Lung (tissue), 12 donors: ENCODE results near the gene DYNC1LI2. TPM values are rescaled to one million over a fixed set of nuclear protein-coding genes. Genes with fewer than 3 reads are reported as not detected.

ENCODE experiments used
- ATAC-seq: fragments of 200-7000 bp; cut with Tn5 transposase; one replicate; pipeline ENCODE4 v1.9.1; 2020; ENCODE audit warnings: moderate number of reproducible peaks; ENCODE audit not compliant: insufficient read depth, low FRiP score
- DNase-seq, 3 donors: peaks; one replicate each; pipeline ENCODE4 v3.0.0-alpha.2; 2013 to 2017
- H3K27ac ChIP-seq, 2 donors: one replicate each; pipeline ENCODE4 v1.5.1; 2013; ENCODE audit warnings: mild to moderate bottlenecking in 2 of 2, moderate library complexity in 2 of 2, control low read depth in 1 of 2, inconsistent platforms in 1 of 2, low read depth in 1 of 2, low read length in 1 of 2
- H3K27me3 ChIP-seq, 3 donors: one replicate each; pipeline ENCODE4 v1.5.1; 2013; ENCODE audit warnings: low read length in 2 of 3; ENCODE audit not compliant: control insufficient read depth in 3 of 3, insufficient read depth in 3 of 3
- H3K36me3 ChIP-seq, 4 donors: one replicate each; pipeline ENCODE4 v1.5.1; 2013; ENCODE audit warnings: low read length in 4 of 4, mild to moderate bottlenecking in 1 of 4, moderate library complexity in 1 of 4; ENCODE audit not compliant: control insufficient read depth in 4 of 4, insufficient read depth in 4 of 4
- H3K4me1 ChIP-seq, 5 donors: one replicate each; pipeline ENCODE4 v1.5.1; 2013; ENCODE audit warnings: low read length in 5 of 5, mild to moderate bottlenecking in 2 of 5, moderate library complexity in 1 of 5; ENCODE audit not compliant: control insufficient read depth in 5 of 5, insufficient read depth in 5 of 5
- H3K4me3 ChIP-seq: one replicate; pipeline ENCODE4 v1.5.1; 2013; ENCODE audit warnings: mild to moderate bottlenecking, control low read depth, moderate library complexity
- H3K9ac ChIP-seq, 2 donors: one replicate each; pipeline ENCODE4 v1.5.1; 2013; ENCODE audit warnings: low read length in 2 of 2, control low read depth in 1 of 2; ENCODE audit not compliant: insufficient read depth in 1 of 2
- H3K9me3 ChIP-seq, 4 donors: one replicate each; pipeline ENCODE4 v1.5.1; 2013; ENCODE audit warnings: low read length in 3 of 4, mild to moderate bottlenecking in 1 of 4, moderate library complexity in 1 of 4; ENCODE audit not compliant: control insufficient read depth in 4 of 4, insufficient read depth in 3 of 4
- CTCF ChIP-seq: IDR thresholded peaks from 2 replicates; pipeline ENCODE4 v1.5.1; 2012; ENCODE audit warnings: mild to moderate bottlenecking; ENCODE audit errors: control extremely low read depth, extremely low read depth
- WGBS, 2 donors: extraction: QIAGEN DNeasy Blood & Tissue Kit; methylation state at CpG; one replicate each; pipeline ENCODE4 v1.1.7; 2013; 5-methylcytosine and 5-hydroxymethylcytosine counted together
- polyA plus RNA-seq, 2 donors: library from polyadenylated mRNA; stranded (reverse); fragments of 200-250 nt; gene quantifications; one replicate each; pipeline ENCODE4 v1.2.1, GENCODE V29; 2013
- total RNA-seq, 2 donors: library from RNA; depleted of rRNA in 1 of 2; stranded (reverse); fragments of >200 nt in 1 of 2; gene quantifications; one replicate each; pipeline ENCODE4 v1.2.1, GENCODE V29; 2014 to 2021
- donor health status: control.
- donor health status: control.
- donor health status: Bipolar disorder and iron deficiency.
- donor health status: healthy.
- donor health status: DM: yes; HTN: yes; CAD: no.

Gene DYNC1LI2
- total and polyA plus RNA-seq, 4 donors, result 40.7 to 147 (median 94.6) TPM

GRCh38 chr16:66701516-66701915 is 49.9 kb downstream of the DYNC1LI2 start:
- Histone ChIP-seq H3K9me3 (no peaks in the 10 kb centered on the region), H3K27ac (no peak overlapping the region), H3K4me3 (no peak overlapping the region), H3K27me3 (no peaks in the 10 kb centered on the region), H3K36me3 (no peaks in the 10 kb centered on the region), H3K9ac (no peak overlapping the region), H3K4me1 (peaks cover 0 to 7% (median 0%) of the 10 kb centered on the region in 5 donors)
- ATAC-seq (no peak), DNase-seq (no peak)
- TF ChIP-seq CTCF, result no peak
- WGBS, 2 donors, result 91 to 94% methylated on average over 2 of the region's 2 CpGs

GRCh38 chr16:66701026-66701425 is 50.4 kb downstream of the DYNC1LI2 start:
- no peaks in the 10 kb centered on the region for H3K27me3 ChIP-seq
- H3K4me3 ChIP-seq, result no peak overlapping the region
- DNase-seq (peak in 1 of 3 donors; percentile 37), ATAC-seq (no peak)
- no peak overlapping the region for H3K9ac ChIP-seq
- H3K36me3 ChIP-seq, result no peaks in the 10 kb centered on the region
- H3K27ac ChIP-seq, result no peak overlapping the region
- no peaks in the 10 kb centered on the region for H3K9me3 ChIP-seq
- 57 to 81% methylated on average over 2 of the region's 2 CpGs for WGBS, 2 donors
- TF ChIP-seq CTCF, result no peak
- H3K4me1 ChIP-seq, result peaks cover 0 to 4% (median 0%) of the 10 kb centered on the region in 5 donors

- Histone ChIP-seq H3K4me3 (no peak overlapping the region), H3K9ac (no peak overlapping the region), H3K4me1 (peaks cover 0 to 12% (median 8%) of the 10 kb centered on the region in 5 donors), H3K9me3 (no peaks in the 10 kb centered on the region), H3K27ac (no peak overlapping the region), H3K36me3 (no peaks in the 10 kb centered on the region), H3K27me3 (no peaks in the 10 kb centered on the region)
- TF ChIP-seq CTCF, result no peak
- DNase-seq (no peak), ATAC-seq (no peak)
- 64 to 80% methylated on average over 1 of the region's 1 CpG for WGBS, 2 donors
These were observed 51.5 kb downstream of the DYNC1LI2 start for GRCh38 chr16:66699898-66700297.

GRCh38 chr16:66698046-66698445 is 53.4 kb downstream of the DYNC1LI2 start:
- no peaks in the 10 kb centered on the region for H3K36me3 ChIP-seq
- no peak overlapping the region for H3K27ac ChIP-seq
- no peak for TF ChIP-seq CTCF
- WGBS, 2 donors, result 85 to 91% methylated on average over 7 of the region's 7 CpGs
- no peak overlapping the region for H3K9ac ChIP-seq
- H3K9me3 ChIP-seq, result no peaks in the 10 kb centered on the region
- DNase-seq (no peak), ATAC-seq (no peak)
- peaks cover 0 to 15% (median 9%) of the 10 kb centered on the region in 5 donors for H3K4me1 ChIP-seq
- H3K27me3 ChIP-seq, result no peaks in the 10 kb centered on the region
- no peak overlapping the region for H3K4me3 ChIP-seq
